RWPE1 (cell line): ENCODE data around the gene PTS.

ENCODE experiments used
- CTCF ChIA-PET: fragments of 350-600 bp; sonication (Branson Sonifier 250); formaldehyde crosslinking; extraction: SDS; loops from one replicate; lab custom pipeline; 2021; lab: Yijun Ruan, JAX
- POLR2A ChIA-PET: fragments of 400-600 bp; formaldehyde crosslinking; extraction: SDS; loops from one replicate; lab custom pipeline; 2020; ENCODE audit warnings: antibody characterized with exemption; ENCODE audit not compliant: low non-redundant PET; lab: Yijun Ruan, JAX
- DNase-seq: peaks from one replicate; pipeline ENCODE4 v3.0.0; 2012; ENCODE audit warnings: low spot score
- H3K27ac ChIP-seq: fragments of 450-650 bp; 2 replicates; pipeline ENCODE4 v1.5.1; 2017
- TF ChIP-seq, protein P1 (sequence below): fragments of 450-650 bp; conservative IDR thresholded peaks from 2 replicates; pipeline ENCODE4 v1.5.1; 2017; ENCODE audit warnings: low read depth, mild to moderate bottlenecking

PTS gene

GRCh38 chr11:112247201-112247600 is 21.0 kb downstream of the PTS start:
- TF ChIP-seq, protein P1, sequence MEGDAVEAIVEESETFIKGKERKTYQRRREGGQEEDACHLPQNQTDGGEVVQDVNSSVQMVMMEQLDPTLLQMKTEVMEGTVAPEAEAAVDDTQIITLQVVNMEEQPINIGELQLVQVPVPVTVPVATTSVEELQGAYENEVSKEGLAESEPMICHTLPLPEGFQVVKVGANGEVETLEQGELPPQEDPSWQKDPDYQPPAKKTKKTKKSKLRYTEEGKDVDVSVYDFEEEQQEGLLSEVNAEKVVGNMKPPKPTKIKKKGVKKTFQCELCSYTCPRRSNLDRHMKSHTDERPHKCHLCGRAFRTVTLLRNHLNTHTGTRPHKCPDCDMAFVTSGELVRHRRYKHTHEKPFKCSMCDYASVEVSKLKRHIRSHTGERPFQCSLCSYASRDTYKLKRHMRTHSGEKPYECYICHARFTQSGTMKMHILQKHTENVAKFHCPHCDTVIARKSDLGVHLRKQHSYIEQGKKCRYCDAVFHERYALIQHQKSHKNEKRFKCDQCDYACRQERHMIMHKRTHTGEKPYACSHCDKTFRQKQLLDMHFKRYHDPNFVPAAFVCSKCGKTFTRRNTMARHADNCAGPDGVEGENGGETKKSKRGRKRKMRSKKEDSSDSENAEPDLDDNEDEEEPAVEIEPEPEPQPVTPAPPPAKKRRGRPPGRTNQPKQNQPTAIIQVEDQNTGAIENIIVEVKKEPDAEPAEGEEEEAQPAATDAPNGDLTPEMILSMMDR = no peak
- DNase-seq = no peak
- CTCF ChIA-PET = interaction anchor here (0.7 kb wide), 1 partner anchor 12 kb away, joined by 3 read pairs; no protein-coding TSS in a partner anchor
- POLR2A ChIA-PET = no interaction called here
- H3K27ac ChIP-seq = no peak overlapping the region

- no peak for DNase-seq
- TF ChIP-seq, protein P1 = no peak
- H3K27ac ChIP-seq = no peak overlapping the region
- ChIA-PET CTCF (interaction anchor here (0.5 kb wide), 1 partner anchor 1675 kb away, joined by 3 read pairs; no protein-coding TSS in a partner anchor), POLR2A (no interaction called here)
These were observed 22.0 kb downstream of the PTS start for GRCh38 chr11:112248201-112248600.

DNA sequence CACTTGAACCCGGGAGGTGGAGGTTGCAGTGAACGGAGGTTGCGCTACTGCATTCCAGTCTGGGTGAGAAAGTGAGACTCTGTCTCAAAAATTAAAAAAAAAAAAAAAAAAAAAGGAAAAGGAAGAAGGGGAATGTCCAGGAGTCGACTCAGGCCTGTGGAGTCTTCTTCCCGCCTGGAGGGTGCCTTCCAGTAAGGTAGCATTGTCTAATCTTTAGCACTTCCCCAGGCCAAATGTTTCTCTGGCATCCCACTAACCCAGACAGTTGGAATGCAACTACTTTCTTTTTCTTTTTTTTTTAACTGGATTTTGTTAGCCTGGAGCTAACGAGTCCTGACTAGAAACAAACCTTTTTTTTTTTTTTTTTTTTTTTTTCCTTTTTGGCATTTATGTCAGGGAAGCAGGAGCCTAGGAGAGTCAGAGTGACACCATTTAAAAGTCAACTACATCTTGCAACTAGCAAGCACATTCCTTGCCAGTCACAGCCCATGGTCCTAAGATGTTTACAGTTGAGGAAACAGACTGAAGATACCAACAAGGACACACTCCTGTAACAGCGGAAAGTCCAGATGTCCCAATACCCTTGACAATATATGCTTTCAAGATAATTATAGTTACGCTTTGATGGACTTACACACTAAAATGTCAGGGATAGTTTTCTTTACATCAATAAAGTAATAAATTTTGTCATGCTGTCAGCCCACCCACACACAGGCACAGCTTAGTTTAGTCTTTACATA is 23.8 kb downstream of the PTS start:
- H3K27ac ChIP-seq = no peak overlapping the region
- CTCF ChIA-PET = no interaction called here
- DNase-seq = no peak
- TF ChIP-seq, protein P1 = no peak
- POLR2A ChIA-PET = no interaction called here

GRCh38 chr11:112253605-112254242 is 27.5 kb downstream of the PTS start:
- ChIA-PET CTCF (interaction anchor here (0.7 kb wide), 1 partner anchor 8 kb away, joined by 3 read pairs; no protein-coding TSS in a partner anchor), POLR2A (no interaction called here)
- H3K27ac ChIP-seq = no peak overlapping the region
- DNase-seq = no peak
- TF ChIP-seq, protein P1 = no peak

GRCh38 chr11:112255067-112255720 is 29.0 kb downstream of the PTS start:
- TF ChIP-seq, protein P1 = no peak
- no peak overlapping the region for H3K27ac ChIP-seq
- ChIA-PET CTCF (no interaction called here), POLR2A (no interaction called here)
- peak; percentile 29 for DNase-seq

- ChIA-PET CTCF (no interaction called here), POLR2A (no interaction called here)
- TF ChIP-seq, protein P1 = no peak
- DNase-seq = no peak
- H3K27ac ChIP-seq = no peak within 1 kb of the TSS
These were observed 34.3 kb downstream of the PTS start, which contains the start of gene PLET1 for GRCh38 chr11:112260490-112260889. Gene PLET1, minus strand, starts transcription at chr11:112260860. Its CDS starts 271 bp downstream, at chr11:112260589.
